GM20000 (cell line): ENCODE data around the gene ATP5F1C.
"Not testable (repeated sequence)": the region's sequence is repeated elsewhere in the genome, so short reads cannot be mapped to it uniquely, and the experiment has no call there.

Experiments used
- DNase-seq: peaks from one replicate; pipeline ENCODE4 v3.0.0; 2012; ENCODE audit warnings: low spot score
- TF ChIP-seq, protein P1 (sequence below): IDR thresholded peaks from 2 replicates; pipeline ENCODE4 v1.5.1; 2012; ENCODE audit warnings: mild to moderate bottlenecking, control low read depth; ENCODE audit errors: extremely low read depth, missing control alignments

Gene ATP5F1C

GRCh38 chr10:7797582-7797981 lies 9.6 kb downstream of the ATP5F1C start:
- DNase-seq: no peak
- TF ChIP-seq, protein P1, sequence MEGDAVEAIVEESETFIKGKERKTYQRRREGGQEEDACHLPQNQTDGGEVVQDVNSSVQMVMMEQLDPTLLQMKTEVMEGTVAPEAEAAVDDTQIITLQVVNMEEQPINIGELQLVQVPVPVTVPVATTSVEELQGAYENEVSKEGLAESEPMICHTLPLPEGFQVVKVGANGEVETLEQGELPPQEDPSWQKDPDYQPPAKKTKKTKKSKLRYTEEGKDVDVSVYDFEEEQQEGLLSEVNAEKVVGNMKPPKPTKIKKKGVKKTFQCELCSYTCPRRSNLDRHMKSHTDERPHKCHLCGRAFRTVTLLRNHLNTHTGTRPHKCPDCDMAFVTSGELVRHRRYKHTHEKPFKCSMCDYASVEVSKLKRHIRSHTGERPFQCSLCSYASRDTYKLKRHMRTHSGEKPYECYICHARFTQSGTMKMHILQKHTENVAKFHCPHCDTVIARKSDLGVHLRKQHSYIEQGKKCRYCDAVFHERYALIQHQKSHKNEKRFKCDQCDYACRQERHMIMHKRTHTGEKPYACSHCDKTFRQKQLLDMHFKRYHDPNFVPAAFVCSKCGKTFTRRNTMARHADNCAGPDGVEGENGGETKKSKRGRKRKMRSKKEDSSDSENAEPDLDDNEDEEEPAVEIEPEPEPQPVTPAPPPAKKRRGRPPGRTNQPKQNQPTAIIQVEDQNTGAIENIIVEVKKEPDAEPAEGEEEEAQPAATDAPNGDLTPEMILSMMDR: no peak

- no peak for DNase-seq
- TF ChIP-seq, protein P1: no peak
These were observed 14.6 kb downstream of the ATP5F1C start for GRCh38 chr10:7802606-7803005.

GRCh38 chr10:7804216-7804615 lies 16.2 kb downstream of the ATP5F1C start:
- no peak for DNase-seq
- TF ChIP-seq, protein P1: no peak

- DNase-seq: no peak
- TF ChIP-seq, protein P1: no peak
These were observed 16.8 kb downstream of the ATP5F1C start for GRCh38 chr10:7804741-7805140.

- DNase-seq: no peak
- TF ChIP-seq, protein P1: no peak
These were observed 20.8 kb downstream of the ATP5F1C start for GRCh38 chr10:7808686-7809267.

- no peak for DNase-seq
- TF ChIP-seq, protein P1: no peak
These were observed 22.5 kb downstream of the ATP5F1C start for GRCh38 chr10:7810443-7810842.

DNA sequence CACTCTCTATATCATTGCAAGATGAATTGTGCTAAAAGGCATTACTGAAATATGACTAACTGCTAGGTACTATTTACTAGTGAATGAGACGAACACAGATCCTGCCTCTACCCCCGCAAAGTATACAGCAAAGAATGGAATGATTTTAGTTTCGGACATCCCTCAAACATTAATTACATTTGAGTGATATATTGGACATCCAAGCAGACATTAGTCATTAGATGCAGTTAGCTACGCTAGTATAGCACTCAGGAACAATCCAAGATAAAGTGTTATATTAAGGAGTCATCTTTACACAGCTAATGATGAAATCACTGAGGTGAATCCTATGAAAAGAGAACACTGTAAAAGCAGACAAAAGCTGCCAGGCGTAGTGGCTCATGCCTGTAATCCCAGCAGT lies 23.0 kb downstream of the ATP5F1C start:
- TF ChIP-seq, protein P1: no peak
- no peak for DNase-seq

DNA sequence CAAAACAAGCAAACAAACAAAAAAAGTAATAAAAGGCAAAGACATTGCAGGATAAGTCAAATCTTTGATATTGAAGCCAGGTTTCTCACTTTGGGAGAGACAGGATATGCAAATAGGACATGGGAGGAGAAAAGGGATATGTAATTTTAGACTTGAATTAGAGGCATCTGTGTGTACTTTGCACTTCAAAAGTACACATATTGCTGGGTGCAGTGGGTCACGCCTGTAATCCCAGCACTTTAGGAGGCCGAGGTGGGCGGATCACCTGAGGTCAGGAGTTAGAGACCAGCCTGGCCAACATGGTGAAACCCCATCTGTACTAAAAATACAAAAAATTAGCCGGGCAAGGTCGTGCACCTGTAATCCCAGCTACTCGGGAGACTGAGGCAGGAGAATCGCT lies 23.8 kb downstream of the ATP5F1C start:
- DNase-seq: not testable (repeated sequence)
